Measurements from ENCODE around the gene CCDC106.

The CCDC106 gene

GRCh38 chr19:55602104-55603001 lies 45.7 kb upstream of the CCDC106 start:
- TF ChIP-seq CTCF (IDR thresholded peaks at IDR 0.05; ENCODE audit: insufficient read depth, low read depth, low read length, missing control alignments): no peak
- no peak overlapping the region for H3K4me3 ChIP-seq (ENCODE audit: low read length)
- DNase-seq (ENCODE audit: low read depth): no peak

- no peak overlapping the region for H3K4me3 ChIP-seq (ENCODE audit: low read length)
- TF ChIP-seq CTCF (IDR thresholded peaks at IDR 0.05; ENCODE audit: insufficient read depth, low read depth, low read length, missing control alignments): no peak
- no peak for DNase-seq (ENCODE audit: low read depth)
Observed at GRCh38 chr19:55603115-55603514, 44.9 kb upstream of the CCDC106 start.

GRCh38 chr19:55603581-55604292 lies 44.3 kb upstream of the CCDC106 start:
- DNase-seq (ENCODE audit: low read depth): no peak
- TF ChIP-seq CTCF (IDR thresholded peaks at IDR 0.05; ENCODE audit: insufficient read depth, low read depth, low read length, missing control alignments): no peak
- no peak overlapping the region for H3K4me3 ChIP-seq (ENCODE audit: low read length)

- peak; percentile 97 for DNase-seq (ENCODE audit: low read depth)
- TF ChIP-seq CTCF (IDR thresholded peaks at IDR 0.05; ENCODE audit: insufficient read depth, low read depth, low read length, missing control alignments): no peak
- peak overlapping the region; percentile 79 for H3K4me3 ChIP-seq (ENCODE audit: low read length)
Observed at GRCh38 chr19:55605207-55605636, 42.8 kb upstream of the CCDC106 start.

GRCh38 chr19:55605637-55606470 lies 42.2 kb upstream of the CCDC106 start, which contains the start of gene ZNF865:
Gene ZNF865, plus strand, starts transcription at chr19:55605647. Its CDS starts 7,972 bp downstream, at chr19:55613619.
- peak; percentile 89 for DNase-seq (ENCODE audit: low read depth)
- peak; percentile 83 for TF ChIP-seq CTCF (IDR thresholded peaks at IDR 0.05; ENCODE audit: insufficient read depth, low read depth, low read length, missing control alignments)

GRCh38 chr19:55606471-55606787 lies 41.6 kb upstream of the CCDC106 start:
- H3K4me3 ChIP-seq (ENCODE audit: low read length): peak overlapping the region; percentile 79
- no peak for DNase-seq (ENCODE audit: low read depth)
- TF ChIP-seq CTCF (IDR thresholded peaks at IDR 0.05; ENCODE audit: insufficient read depth, low read depth, low read length, missing control alignments): no peak

More at GRCh38 chr19:55605637-55606470, 42.2 kb upstream of the CCDC106 start, which contains the start of gene ZNF865:
- peak within 1 kb of the TSS; percentile 79 for H3K4me3 ChIP-seq (ENCODE audit: low read length)

All from epithelial cell of esophagus (primary cell).